Activated CD4-positive, alpha-beta T cell treated with anti-CD3 and anti-CD28 coated beads, Interleukin-2, amount 50 U/mL, for 48 hours (primary cell): ENCODE results near the gene AGXT.
"Not testable (repeated sequence)": the region's sequence is repeated elsewhere in the genome, so short reads cannot be mapped to it uniquely, and the experiment has no call there.

ENCODE experiments used
- DNase-seq, 2 experiments: peaks; one replicate each; pipeline ENCODE4 v3.0.0-alpha.2; 2020

AGXT gene

GRCh38 chr2:240840435-240841060, 28.1 kb upstream of the AGXT start:
- peak in 1 of 2 experiments; percentile 34 for DNase-seq

- not testable (repeated sequence) for DNase-seq
Measured at GRCh38 chr2:240846309-240846708, 22.3 kb upstream of the AGXT start.

- no peak for DNase-seq
Measured at GRCh38 chr2:240846873-240847595, 21.6 kb upstream of the AGXT start.

- no peak for DNase-seq
Measured at GRCh38 chr2:240847817-240848216, 20.8 kb upstream of the AGXT start.

GRCh38 chr2:240848900-240849680, 19.5 kb upstream of the AGXT start:
- DNase-seq: no peak

- no peak for DNase-seq
Measured at GRCh38 chr2:240850026-240850425, 18.6 kb upstream of the AGXT start.

GRCh38 chr2:240850756-240851077, 17.9 kb upstream of the AGXT start:
- DNase-seq: no peak

GRCh38 chr2:240851078-240851991, 17.3 kb upstream of the AGXT start:
- DNase-seq: peak; percentile 86 to 91

GRCh38 chr2:240852671-240853314, 15.8 kb upstream of the AGXT start:
- DNase-seq: no peak

GRCh38 chr2:240855670-240856069, 13.0 kb upstream of the AGXT start:
- no peak for DNase-seq

- no peak for DNase-seq
Measured at GRCh38 chr2:240856151-240856980, 12.3 kb upstream of the AGXT start.

GRCh38 chr2:240857039-240858008, 11.3 kb upstream of the AGXT start:
- no peak for DNase-seq

- no peak for DNase-seq
Measured at GRCh38 chr2:240858321-240858720, 10.3 kb upstream of the AGXT start.

- no peak for DNase-seq
Measured at GRCh38 chr2:240858871-240859270, 9.8 kb upstream of the AGXT start.

- DNase-seq: no peak
Measured at GRCh38 chr2:240861547-240861946, 7.1 kb upstream of the AGXT start.

GRCh38 chr2:240864475-240864874, 4.1 kb upstream of the AGXT start:
- DNase-seq: no peak

- DNase-seq: no peak
Measured at GRCh38 chr2:240865391-240865790, 3.2 kb upstream of the AGXT start.

GRCh38 chr2:240869109-240869955, 708 bp downstream of the AGXT start:
- no peak for DNase-seq
